ENCODE results near the gene TACR2. TPM values are rescaled to one million over a fixed set of nuclear protein-coding genes. Genes with fewer than 3 reads are reported as not detected.

TACR2 gene
- total RNA-seq, 1 donor from 2014 or later, result not detected

- Mint-ChIP-seq H3K27me3 (ENCODE audit: unreplicated experiment) (peaks cover 12% of the 10 kb centered on the region), H3K9me3 (ENCODE audit: unreplicated experiment) (peaks cover 13% of the 10 kb centered on the region), H3K4me3 (ENCODE audit: unreplicated experiment) (no peak overlapping the region), H3K36me3 (ENCODE audit: unreplicated experiment) (peaks cover 8% of the 10 kb centered on the region), H3K4me1 (ENCODE audit: low read depth, unreplicated experiment) (peaks cover 45% of the 10 kb centered on the region), H3K27ac (ENCODE audit: unreplicated experiment) (peak overlapping the region; percentile 43)
- no peak for TF ChIP-seq CTCF (IDR thresholded peaks at IDR 0.05; ENCODE audit: partially characterized antibody, unreplicated experiment)
- no peak for DNase-seq
These were observed 57.1 kb downstream of the TACR2 start for GRCh38 chr10:69359594-69359993.

GRCh38 chr10:69359148-69359547 lies 57.6 kb downstream of the TACR2 start:
- H3K27ac Mint-ChIP-seq (ENCODE audit: unreplicated experiment), result peak overlapping the region; percentile 19
- peaks cover 42% of the 10 kb centered on the region for H3K4me1 Mint-ChIP-seq (ENCODE audit: low read depth, unreplicated experiment)
- H3K4me3 Mint-ChIP-seq (ENCODE audit: unreplicated experiment), result no peak overlapping the region
- peaks cover 12% of the 10 kb centered on the region for H3K27me3 Mint-ChIP-seq (ENCODE audit: unreplicated experiment)
- TF ChIP-seq CTCF (IDR thresholded peaks at IDR 0.05; ENCODE audit: partially characterized antibody, unreplicated experiment), result no peak
- DNase-seq, result no peak
- peaks cover 8% of the 10 kb centered on the region for H3K36me3 Mint-ChIP-seq (ENCODE audit: unreplicated experiment)
- H3K9me3 Mint-ChIP-seq (ENCODE audit: unreplicated experiment), result peaks cover 11% of the 10 kb centered on the region

GRCh38 chr10:69358148-69358795 lies 58.4 kb downstream of the TACR2 start:
- no peak for DNase-seq
- no peak for TF ChIP-seq CTCF (IDR thresholded peaks at IDR 0.05; ENCODE audit: partially characterized antibody, unreplicated experiment)
- Mint-ChIP-seq H3K27ac (ENCODE audit: unreplicated experiment) (no peak overlapping the region), H3K36me3 (ENCODE audit: unreplicated experiment) (peaks cover 8% of the 10 kb centered on the region), H3K27me3 (ENCODE audit: unreplicated experiment) (peaks cover 12% of the 10 kb centered on the region), H3K4me3 (ENCODE audit: unreplicated experiment) (no peak overlapping the region), H3K9me3 (ENCODE audit: unreplicated experiment) (peaks cover 9% of the 10 kb centered on the region), H3K4me1 (ENCODE audit: low read depth, unreplicated experiment) (peaks cover 34% of the 10 kb centered on the region)

- Mint-ChIP-seq H3K4me3 (ENCODE audit: unreplicated experiment) (no peak overlapping the region), H3K36me3 (ENCODE audit: unreplicated experiment) (peaks cover 3% of the 10 kb centered on the region), H3K27ac (ENCODE audit: unreplicated experiment) (no peak overlapping the region), H3K4me1 (ENCODE audit: low read depth, unreplicated experiment) (peaks cover 25% of the 10 kb centered on the region), H3K27me3 (ENCODE audit: unreplicated experiment) (peaks cover 3% of the 10 kb centered on the region), H3K9me3 (ENCODE audit: unreplicated experiment) (no peaks in the 10 kb centered on the region)
- DNase-seq, result no peak
- no peak for TF ChIP-seq CTCF (IDR thresholded peaks at IDR 0.05; ENCODE audit: partially characterized antibody, unreplicated experiment)
These were observed 60.5 kb downstream of the TACR2 start for GRCh38 chr10:69356187-69356586.

GRCh38 chr10:69353977-69354635 lies 62.6 kb downstream of the TACR2 start:
- Mint-ChIP-seq H3K9me3 (ENCODE audit: unreplicated experiment) (no peaks in the 10 kb centered on the region), H3K4me3 (ENCODE audit: unreplicated experiment) (no peak overlapping the region), H3K27me3 (ENCODE audit: unreplicated experiment) (no peaks in the 10 kb centered on the region), H3K36me3 (ENCODE audit: unreplicated experiment) (no peaks in the 10 kb centered on the region), H3K27ac (ENCODE audit: unreplicated experiment) (no peak overlapping the region), H3K4me1 (ENCODE audit: low read depth, unreplicated experiment) (peaks cover 9% of the 10 kb centered on the region)
- no peak for DNase-seq
- no peak for TF ChIP-seq CTCF (IDR thresholded peaks at IDR 0.05; ENCODE audit: partially characterized antibody, unreplicated experiment)
